Measurements from ENCODE around the gene DRC7.

Gene DRC7

DNA sequence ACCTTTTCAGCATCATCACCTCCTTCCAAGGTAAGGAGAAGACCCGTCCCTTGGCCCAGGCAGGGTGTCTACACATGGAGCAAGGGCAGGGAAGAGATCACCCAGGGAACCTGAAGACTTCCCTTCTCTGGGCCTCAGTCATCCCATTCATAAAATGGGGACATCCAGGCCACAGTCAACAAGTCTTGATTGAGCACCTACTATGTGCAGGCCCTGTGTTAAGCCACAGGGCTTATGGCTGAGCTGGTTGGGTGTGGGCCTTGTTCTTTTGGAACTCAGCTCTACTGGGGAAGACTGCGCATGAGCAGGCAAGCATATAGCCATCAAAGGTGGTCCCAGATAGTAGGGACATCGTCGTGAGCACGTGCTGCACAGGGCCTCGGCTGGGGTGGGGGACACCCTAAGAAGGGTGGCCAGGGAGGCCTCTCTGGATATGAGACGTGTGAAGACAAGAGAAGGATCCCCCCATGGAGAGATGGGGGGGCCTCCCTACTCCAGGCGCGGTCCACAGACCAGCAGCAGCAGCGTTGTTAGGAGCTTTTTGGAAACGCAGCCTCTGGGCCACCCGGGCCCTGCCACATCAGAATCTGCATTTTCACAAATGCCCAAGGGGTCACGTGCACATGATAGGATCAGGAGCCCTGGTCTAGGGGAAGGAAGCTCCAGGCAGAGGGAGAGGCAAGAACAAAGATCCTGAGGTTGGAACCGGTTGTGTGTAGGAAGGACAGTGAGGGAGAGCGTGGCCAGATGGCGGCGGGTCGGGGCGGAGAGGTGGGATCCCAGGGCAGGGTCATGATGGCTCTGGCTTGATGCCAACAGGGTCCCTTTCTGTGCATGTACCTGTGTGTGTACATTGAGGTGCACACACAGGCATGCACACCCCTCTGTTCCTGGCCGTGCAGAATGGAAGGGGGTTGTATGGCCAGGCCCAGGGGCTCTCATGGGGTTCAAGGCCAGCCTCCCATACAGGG lies 32.4 kb upstream of the DRC7 start:
- DNase-seq (ENCODE audit: low read depth), result no peak
- TF ChIP-seq CTCF (IDR thresholded peaks at IDR 0.05; ENCODE audit: low read length, missing control alignments), result no peak
- H3K4me3 ChIP-seq (replicated peaks; ENCODE audit: low read depth, low read length), result no peak overlapping the region

- DNase-seq (ENCODE audit: low read depth), result no peak
- H3K4me3 ChIP-seq (replicated peaks; ENCODE audit: low read depth, low read length), result no peak overlapping the region
- no peak for TF ChIP-seq CTCF (IDR thresholded peaks at IDR 0.05; ENCODE audit: low read length, missing control alignments)
Observed at GRCh38 chr16:57663436-57663835, 31.2 kb upstream of the DRC7 start.

DNA sequence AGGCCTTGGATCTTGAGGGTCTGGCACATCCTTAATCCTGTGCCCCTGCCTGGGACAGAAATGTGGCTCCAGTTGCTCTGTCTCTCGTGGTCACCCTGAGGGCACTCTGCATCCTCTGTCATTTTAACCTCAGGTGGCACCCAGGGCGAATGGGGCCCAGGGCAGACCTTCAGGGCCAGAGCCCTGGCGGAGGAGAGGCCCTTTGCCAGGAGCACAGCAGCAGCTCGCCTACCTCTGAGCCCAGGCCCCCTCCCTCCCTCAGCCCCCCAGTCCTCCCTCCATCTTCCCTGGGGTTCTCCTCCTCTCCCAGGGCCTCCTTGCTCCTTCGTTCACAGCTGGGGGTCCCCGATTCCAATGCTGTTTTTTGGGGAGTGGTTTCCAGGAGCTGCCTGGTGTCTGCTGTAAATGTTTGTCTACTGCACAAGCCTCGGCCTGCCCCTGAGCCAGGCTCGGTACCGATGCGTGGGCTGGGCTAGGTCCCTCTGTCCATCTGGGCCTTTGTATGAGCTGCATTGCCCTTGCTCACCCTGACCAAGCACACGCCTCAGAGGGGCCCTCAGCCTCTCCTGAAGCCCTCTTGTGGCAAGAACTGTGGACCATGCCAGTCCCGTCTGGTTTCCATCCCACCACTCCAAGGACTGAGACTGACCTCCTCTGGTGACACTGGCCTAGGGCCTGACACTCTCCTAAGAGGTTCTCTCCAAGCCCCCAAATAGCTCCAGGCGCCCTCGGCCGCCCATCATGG lies 30.5 kb upstream of the DRC7 start:
- no peak for DNase-seq (ENCODE audit: low read depth)
- no peak overlapping the region for H3K4me3 ChIP-seq (replicated peaks; ENCODE audit: low read depth, low read length)
- no peak for TF ChIP-seq CTCF (IDR thresholded peaks at IDR 0.05; ENCODE audit: low read length, missing control alignments)

DNA sequence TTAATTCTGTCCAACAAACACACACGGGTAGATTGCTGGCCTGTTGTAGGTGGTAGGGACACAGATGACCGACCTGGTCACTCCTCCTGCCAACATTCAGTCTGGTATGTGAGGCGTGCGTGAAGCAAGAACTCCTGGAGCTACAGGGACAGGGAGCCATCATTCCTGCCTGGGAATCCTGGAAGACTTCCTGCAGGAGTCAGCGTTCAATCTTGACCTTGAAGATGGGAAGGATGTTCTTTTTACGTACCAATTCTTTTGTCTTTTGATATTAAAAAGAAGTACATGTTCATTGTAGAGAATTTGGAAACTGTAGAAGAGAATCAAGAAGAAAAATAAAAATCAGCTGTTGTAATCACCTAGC lies 30.0 kb upstream of the DRC7 start:
- no peak for TF ChIP-seq CTCF (IDR thresholded peaks at IDR 0.05; ENCODE audit: low read length, missing control alignments)
- DNase-seq (ENCODE audit: low read depth), result no peak
- no peak overlapping the region for H3K4me3 ChIP-seq (replicated peaks; ENCODE audit: low read depth, low read length)

DNA sequence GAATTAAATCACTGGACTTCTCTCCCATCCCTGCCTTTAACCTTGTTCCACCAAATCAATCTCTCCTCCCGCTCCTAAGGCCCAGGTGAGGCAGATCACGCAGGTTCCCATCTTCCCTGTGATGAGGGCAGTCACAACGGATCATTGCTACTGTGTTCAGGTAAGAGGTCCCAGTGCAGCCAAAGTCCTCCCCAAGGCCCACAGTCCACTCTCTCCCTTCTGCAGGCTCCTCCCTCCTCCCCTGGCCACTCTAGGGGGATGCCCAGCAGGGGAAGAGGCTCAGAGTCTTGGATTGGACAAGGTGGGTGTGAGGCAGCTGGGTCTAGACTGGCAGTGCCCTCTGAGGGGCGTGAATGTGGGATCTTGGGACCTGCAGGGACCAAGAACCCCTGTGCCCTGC lies 29.1 kb upstream of the DRC7 start:
- DNase-seq (ENCODE audit: low read depth), result no peak
- H3K4me3 ChIP-seq (replicated peaks; ENCODE audit: low read depth, low read length), result no peak overlapping the region
- no peak for TF ChIP-seq CTCF (IDR thresholded peaks at IDR 0.05; ENCODE audit: low read length, missing control alignments)

DNA sequence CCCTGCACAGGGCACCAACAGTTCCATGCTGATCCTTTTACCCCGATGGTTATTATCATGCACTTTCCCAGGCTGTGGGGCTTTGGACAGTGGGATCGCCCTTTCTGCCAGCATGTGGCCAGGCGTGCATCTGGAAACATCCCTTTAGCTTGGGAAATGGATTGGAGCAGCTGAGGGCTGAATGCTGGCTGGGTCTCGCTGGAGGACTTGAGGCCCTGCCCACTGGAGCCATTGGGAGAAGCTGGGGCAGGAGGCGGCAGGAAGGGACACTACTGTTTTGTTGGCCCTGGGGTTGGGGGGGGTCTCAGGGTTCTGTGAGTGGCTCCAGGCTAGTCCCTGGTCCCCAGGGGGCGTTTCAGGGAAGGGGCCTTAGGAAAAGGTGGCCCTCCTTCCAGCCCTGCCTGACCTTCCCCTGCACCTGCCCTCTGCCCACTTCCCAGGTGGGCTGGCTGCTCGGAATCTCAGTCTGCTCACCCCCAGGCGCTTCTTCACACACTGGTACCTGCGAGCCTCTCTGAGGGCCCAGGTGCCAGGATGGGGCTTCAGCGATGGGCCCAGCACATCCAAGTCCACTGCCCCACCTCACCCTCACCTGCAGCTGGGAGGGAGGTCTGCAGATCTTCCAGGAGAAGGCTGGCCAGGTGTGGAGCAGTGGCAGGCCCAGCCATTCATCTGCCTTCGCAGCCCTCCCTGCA lies 28.1 kb upstream of the DRC7 start:
- no peak overlapping the region for H3K4me3 ChIP-seq (replicated peaks; ENCODE audit: low read depth, low read length)
- TF ChIP-seq CTCF (IDR thresholded peaks at IDR 0.05; ENCODE audit: low read length, missing control alignments), result no peak
- DNase-seq (ENCODE audit: low read depth), result no peak
